Activated CD8-positive, alpha-beta T cell treated with anti-CD3 and anti-CD28 coated beads for 36 hours (primary cell): ENCODE measurements around the gene IKZF1. TPM values are rescaled to one million over a fixed set of nuclear protein-coding genes. Genes with fewer than 3 reads are reported as not detected.

ENCODE experiments used
- ATAC-seq: fragments of 200-7000 bp; cut with Tn5 transposase; one replicate; pipeline ENCODE4 v1.10.0; 2021; ENCODE audit warnings: mild to moderate bottlenecking, moderate library complexity
- CTCF ChIA-PET: fragments of 350-600 bp; sonication (Branson Sonifier 250); formaldehyde crosslinking; loops from one replicate; lab custom pipeline; 2021; ENCODE audit warnings: antibody characterized with exemption; lab: Charles Lee
- POLR2A ChIA-PET: fragments of 350-600 bp; sonication (Branson Sonifier 250); formaldehyde crosslinking; loops from one replicate; lab custom pipeline; 2021; ENCODE audit warnings: antibody characterized with exemption; lab: Charles Lee
- DNase-seq: peaks from one replicate; pipeline ENCODE4 v3.0.0-alpha.2; 2020
- H3K27ac Mint-ChIP-seq: one replicate; pipeline ENCODE4 v1.8.0; 2021; ENCODE audit warnings: mild to moderate bottlenecking, mixed read lengths
- H3K27me3 Mint-ChIP-seq: one replicate; pipeline ENCODE4 v1.8.0; 2021; ENCODE audit warnings: mixed read lengths
- H3K36me3 Mint-ChIP-seq: one replicate; pipeline ENCODE4 v1.8.0; 2021; ENCODE audit warnings: low read depth, mixed read lengths
- H3K4me1 Mint-ChIP-seq: one replicate; pipeline ENCODE4 v1.8.0; 2021; ENCODE audit warnings: low read depth, mixed read lengths
- H3K4me3 Mint-ChIP-seq: one replicate; pipeline ENCODE4 v1.8.0; 2021; ENCODE audit warnings: mild to moderate bottlenecking, moderate library complexity, mixed read lengths
- H3K9me3 Mint-ChIP-seq: one replicate; pipeline ENCODE4 v1.8.0; 2021; ENCODE audit warnings: mixed read lengths
- intact Hi-C: fragments of 100-400 bp; cut with micrococcal nuclease; formaldehyde crosslinking; loops from one replicate; pipeline ENCODE4 v1.10.0; 2022
- total RNA-seq, 2 experiments: library from RNA; stranded (reverse); gene quantifications; one replicate each; pipeline ENCODE4 v1.2.3, GENCODE V29; 2021
- TF ChIP-seq, protein P1 (sequence below): fragments of 200-600 bp; IDR thresholded peaks from one replicate; pipeline ENCODE4 v1.8.0; 2022; ENCODE audit warnings: antibody characterized with exemption, mild to moderate bottlenecking

Gene IKZF1
- total RNA-seq, 2 experiments from 2014 or later = 277 to 295 TPM

DNA sequence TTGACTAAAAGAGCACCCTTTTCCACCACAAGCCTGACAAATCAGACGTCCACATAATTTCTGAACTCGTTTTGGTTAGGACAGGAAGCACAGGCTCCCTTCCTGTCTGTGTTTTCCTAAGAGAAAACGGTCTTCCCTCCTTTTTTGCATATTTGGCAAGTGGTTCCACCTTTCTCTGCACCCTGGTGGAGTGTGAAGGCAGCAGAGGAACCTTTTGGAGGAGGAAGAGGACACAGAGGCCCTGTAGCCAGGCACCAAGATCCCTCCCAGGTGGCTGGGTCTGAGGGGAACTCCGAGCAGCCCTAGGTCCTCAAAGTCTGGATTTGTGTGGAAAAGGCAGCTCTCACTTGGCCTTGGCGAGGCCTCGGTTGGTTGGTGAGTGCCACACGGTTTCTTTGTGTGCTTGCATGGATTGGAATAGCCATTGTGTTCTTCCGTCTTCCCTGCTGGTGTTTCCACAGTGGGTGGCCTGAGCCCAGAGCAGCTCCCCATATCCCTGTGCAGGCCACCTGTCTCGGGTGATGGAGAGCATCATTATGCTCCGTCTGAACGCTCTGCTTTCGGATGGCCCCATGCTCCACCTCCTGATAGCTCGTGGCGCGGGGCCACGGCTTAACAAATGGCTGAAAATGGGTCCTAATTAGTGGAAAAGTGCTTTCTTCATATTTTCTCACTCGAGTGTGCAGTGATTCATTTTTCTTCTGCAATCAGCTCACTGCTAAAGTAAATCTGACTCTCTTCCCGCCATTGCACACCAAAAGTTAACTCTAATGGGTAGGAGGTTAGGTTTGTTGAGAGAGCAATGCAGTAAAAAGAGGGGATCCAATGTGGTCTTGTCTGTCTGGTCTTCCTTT is 4.2 kb downstream of the IKZF1 start:
- peak overlapping the region; percentile 97 for H3K27ac Mint-ChIP-seq
- no peaks in the 10 kb centered on the region for H3K27me3 Mint-ChIP-seq
- TF ChIP-seq, protein P1, sequence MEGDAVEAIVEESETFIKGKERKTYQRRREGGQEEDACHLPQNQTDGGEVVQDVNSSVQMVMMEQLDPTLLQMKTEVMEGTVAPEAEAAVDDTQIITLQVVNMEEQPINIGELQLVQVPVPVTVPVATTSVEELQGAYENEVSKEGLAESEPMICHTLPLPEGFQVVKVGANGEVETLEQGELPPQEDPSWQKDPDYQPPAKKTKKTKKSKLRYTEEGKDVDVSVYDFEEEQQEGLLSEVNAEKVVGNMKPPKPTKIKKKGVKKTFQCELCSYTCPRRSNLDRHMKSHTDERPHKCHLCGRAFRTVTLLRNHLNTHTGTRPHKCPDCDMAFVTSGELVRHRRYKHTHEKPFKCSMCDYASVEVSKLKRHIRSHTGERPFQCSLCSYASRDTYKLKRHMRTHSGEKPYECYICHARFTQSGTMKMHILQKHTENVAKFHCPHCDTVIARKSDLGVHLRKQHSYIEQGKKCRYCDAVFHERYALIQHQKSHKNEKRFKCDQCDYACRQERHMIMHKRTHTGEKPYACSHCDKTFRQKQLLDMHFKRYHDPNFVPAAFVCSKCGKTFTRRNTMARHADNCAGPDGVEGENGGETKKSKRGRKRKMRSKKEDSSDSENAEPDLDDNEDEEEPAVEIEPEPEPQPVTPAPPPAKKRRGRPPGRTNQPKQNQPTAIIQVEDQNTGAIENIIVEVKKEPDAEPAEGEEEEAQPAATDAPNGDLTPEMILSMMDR = no peak
- H3K4me1 Mint-ChIP-seq = peaks cover 13% of the 10 kb centered on the region
- ATAC-seq = peak; percentile 29
- intact Hi-C loops = loop anchor here (2.0 to 5.0 kb wide), 4 partner anchors 44 to 161 kb away; no protein-coding TSS in a partner anchor
- H3K4me3 Mint-ChIP-seq = peak overlapping the region; percentile 94
- ChIA-PET CTCF (interaction anchor here (0.7 to 12.9 kb wide), 18 partner anchors 9 to 109 kb away, joined by 3 to 209 read pairs (median 8); no protein-coding TSS in a partner anchor), POLR2A (interaction anchor here (0.7 to 30.3 kb wide), 20 partner anchors 7 to 163 kb away, joined by 3 to 1646 read pairs (median 4); no protein-coding TSS in a partner anchor)
- peaks cover 90% of the 10 kb centered on the region for H3K36me3 Mint-ChIP-seq
- peak; percentile 68 for DNase-seq
- peaks cover under 1% of the 10 kb centered on the region for H3K9me3 Mint-ChIP-seq

DNA sequence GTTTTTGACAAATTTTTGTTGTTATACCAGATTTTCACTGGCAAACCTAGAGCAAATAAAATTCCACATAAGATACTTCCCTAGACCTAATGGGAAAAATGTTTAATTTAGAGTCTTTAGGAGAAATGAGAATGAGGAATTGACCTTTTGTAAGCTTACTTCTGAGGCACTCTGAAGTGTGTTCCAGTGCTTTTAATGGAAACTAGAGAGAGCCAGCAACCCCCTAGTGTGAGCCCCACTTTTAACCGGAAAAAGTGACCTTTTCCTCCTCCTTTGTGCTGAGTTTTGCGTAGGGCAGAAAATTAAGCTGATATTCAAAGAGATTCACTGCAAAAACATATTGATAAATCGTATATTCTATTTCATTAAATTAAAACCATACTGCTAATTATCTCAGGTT is 5.2 kb downstream of the IKZF1 start:
- peaks cover 21% of the 10 kb centered on the region for H3K4me1 Mint-ChIP-seq
- CTCF ChIA-PET = interaction anchor here (0.9 to 12.9 kb wide), 18 partner anchors 8 to 167 kb away, joined by 3 to 209 read pairs (median 6); no protein-coding TSS in a partner anchor
- TF ChIP-seq, protein P1 = no peak
- peaks cover 100% of the 10 kb centered on the region for H3K36me3 Mint-ChIP-seq
- H3K4me3 Mint-ChIP-seq = peak overlapping the region; percentile 94
- no peak for DNase-seq
- no peaks in the 10 kb centered on the region for H3K27me3 Mint-ChIP-seq
- H3K27ac Mint-ChIP-seq = peak overlapping the region; percentile 97
- no peak for ATAC-seq
- intact Hi-C loops = loop anchor here (2.0 to 5.0 kb wide), 4 partner anchors 43 to 162 kb away; no protein-coding TSS in a partner anchor
- H3K9me3 Mint-ChIP-seq = peaks cover 2% of the 10 kb centered on the region
- POLR2A ChIA-PET = interaction anchor here (1.2 to 30.3 kb wide), 15 partner anchors 7 to 107 kb away, joined by 3 to 1646 read pairs (median 9); no protein-coding TSS in a partner anchor

DNA sequence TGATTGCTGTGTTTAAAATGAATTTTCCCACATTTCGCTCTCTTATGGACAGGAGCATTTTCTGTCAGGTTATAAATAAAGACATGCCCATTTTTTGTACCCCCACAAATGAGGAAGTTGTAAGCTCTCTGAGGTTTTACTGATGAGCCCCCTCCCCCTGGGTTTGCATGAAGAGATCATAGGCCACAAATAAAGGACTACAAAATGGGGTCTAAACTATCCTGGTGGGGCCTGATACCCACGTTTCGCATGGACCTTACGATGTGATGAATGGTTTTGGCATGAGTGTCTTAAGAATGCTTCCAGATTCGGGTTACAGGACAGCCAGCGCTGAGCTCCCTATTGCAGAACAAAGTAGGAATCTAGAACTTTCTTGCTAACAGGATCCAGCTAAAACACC is 5.8 kb downstream of the IKZF1 start:
- H3K9me3 Mint-ChIP-seq = peaks cover 2% of the 10 kb centered on the region
- intact Hi-C loops = no loop called here
- H3K27me3 Mint-ChIP-seq = no peaks in the 10 kb centered on the region
- DNase-seq = peak; percentile 49
- ChIA-PET POLR2A (interaction anchor here (0.8 to 30.3 kb wide), 17 partner anchors 6 to 167 kb away, joined by 3 to 1646 read pairs (median 6); no protein-coding TSS in a partner anchor), CTCF (interaction anchor here (0.8 to 12.9 kb wide), 18 partner anchors 11 to 168 kb away, joined by 3 to 209 read pairs (median 4); no protein-coding TSS in a partner anchor)
- H3K4me1 Mint-ChIP-seq = peaks cover 28% of the 10 kb centered on the region
- H3K4me3 Mint-ChIP-seq = peak overlapping the region; percentile 94
- peaks cover 100% of the 10 kb centered on the region for H3K36me3 Mint-ChIP-seq
- TF ChIP-seq, protein P1 = no peak
- H3K27ac Mint-ChIP-seq = peak overlapping the region; percentile 97
- no peak for ATAC-seq

DNA sequence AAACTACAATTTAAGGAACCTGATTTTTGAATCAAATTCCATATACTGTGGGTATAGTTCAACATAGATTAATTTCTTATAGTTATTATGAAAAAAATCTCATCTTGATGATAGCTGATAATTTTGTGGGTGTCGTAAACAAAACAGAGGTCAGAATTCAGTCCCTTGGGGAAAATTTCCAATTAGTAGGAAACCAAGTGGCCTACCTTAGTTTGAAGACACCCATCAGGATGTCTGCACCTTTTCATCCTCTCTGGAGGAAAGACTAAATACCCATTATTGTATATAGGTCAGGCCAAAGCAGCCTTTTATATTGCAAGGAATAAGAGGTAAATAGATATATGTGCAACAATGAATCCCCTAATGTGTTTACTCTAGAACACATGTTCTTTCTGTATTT is 6.4 kb downstream of the IKZF1 start:
- POLR2A ChIA-PET = interaction anchor here (0.8 to 30.3 kb wide), 17 partner anchors 5 to 168 kb away, joined by 3 to 1646 read pairs (median 7); no protein-coding TSS in a partner anchor
- peak overlapping the region; percentile 94 for H3K4me3 Mint-ChIP-seq
- peak overlapping the region; percentile 97 for H3K27ac Mint-ChIP-seq
- CTCF ChIA-PET = interaction anchor here (0.8 to 12.9 kb wide), 15 partner anchors 10 to 168 kb away, joined by 3 to 209 read pairs (median 8); no protein-coding TSS in a partner anchor
- no peaks in the 10 kb centered on the region for H3K27me3 Mint-ChIP-seq
- TF ChIP-seq, protein P1 = no peak
- no peak for DNase-seq
- H3K4me1 Mint-ChIP-seq = peaks cover 34% of the 10 kb centered on the region
- H3K9me3 Mint-ChIP-seq = peaks cover 2% of the 10 kb centered on the region
- intact Hi-C loops = no loop called here
- peaks cover 100% of the 10 kb centered on the region for H3K36me3 Mint-ChIP-seq
- no peak for ATAC-seq
